Activated CD4-positive, alpha-beta T cell treated with anti-CD3 and anti-CD28 coated beads, Interleukin-10, Interleukin-2, amounts not matched to agents 100 ng/mL and 50 ng/mL, durations not matched to agents 16 hours and 8 hours (primary cell): Measurements from ENCODE around the gene CSNK1G2.

ENCODE experiments used
- DNase-seq: peaks from one replicate; pipeline ENCODE4 v3.0.0-alpha.2; 2020

CSNK1G2 gene

GRCh38 chr19:1941146-1942077 is at the start of gene CSNK1G2:
CSNK1G2 (plus strand) TSS chr19:1941172; CDS start chr19:1969773, 28,601 bp downstream.
- DNase-seq, result no peak

- DNase-seq, result no peak
Observed at GRCh38 chr19:1893791-1894190, 47.2 kb upstream of the CSNK1G2 start.

DNA sequence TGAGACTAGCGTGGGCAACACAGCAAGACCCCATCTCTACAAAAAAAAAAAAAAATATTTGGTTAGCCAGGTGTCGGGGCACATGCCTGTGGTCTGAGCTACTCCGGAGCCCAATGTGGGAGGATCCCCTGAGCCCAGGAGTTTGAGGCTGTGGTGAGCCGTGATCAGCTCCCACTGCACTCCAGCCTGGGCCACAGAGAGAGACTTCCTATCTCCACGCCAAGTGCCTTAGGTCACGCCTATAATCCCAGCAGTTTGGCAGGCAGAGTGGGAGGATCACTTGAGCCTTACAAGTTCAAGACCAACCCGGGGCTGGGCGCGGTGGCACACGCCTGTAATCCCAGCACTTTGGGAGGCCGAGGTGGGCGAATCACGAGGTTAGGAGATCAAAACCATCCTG is 44.5 kb upstream of the CSNK1G2 start:
- DNase-seq, result no peak

GRCh38 chr19:1901940-1902404 is 39.0 kb upstream of the CSNK1G2 start:
- DNase-seq, result no peak

DNA sequence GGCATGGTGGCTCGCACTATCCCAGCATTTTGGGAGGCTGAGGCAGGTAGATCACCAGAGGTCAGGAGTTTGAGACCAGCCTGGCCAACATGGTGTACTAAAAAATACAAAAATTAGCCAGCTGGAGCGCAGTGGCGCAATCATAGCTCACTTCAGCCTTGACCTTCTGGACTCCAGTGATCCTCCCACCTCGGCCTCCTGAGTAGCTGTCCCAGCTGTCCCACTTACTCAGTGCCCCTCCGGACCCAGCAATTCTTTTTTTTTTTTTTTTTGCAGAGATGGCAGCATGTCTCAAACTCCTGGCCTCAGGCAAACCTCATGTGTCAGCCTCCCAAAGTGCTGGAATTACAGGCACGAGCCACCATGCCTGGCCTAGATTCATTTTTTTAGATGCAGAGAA is 38.0 kb upstream of the CSNK1G2 start:
- DNase-seq, result no peak

- no peak for DNase-seq
Observed at GRCh38 chr19:1904860-1905109, 36.2 kb upstream of the CSNK1G2 start.

DNA sequence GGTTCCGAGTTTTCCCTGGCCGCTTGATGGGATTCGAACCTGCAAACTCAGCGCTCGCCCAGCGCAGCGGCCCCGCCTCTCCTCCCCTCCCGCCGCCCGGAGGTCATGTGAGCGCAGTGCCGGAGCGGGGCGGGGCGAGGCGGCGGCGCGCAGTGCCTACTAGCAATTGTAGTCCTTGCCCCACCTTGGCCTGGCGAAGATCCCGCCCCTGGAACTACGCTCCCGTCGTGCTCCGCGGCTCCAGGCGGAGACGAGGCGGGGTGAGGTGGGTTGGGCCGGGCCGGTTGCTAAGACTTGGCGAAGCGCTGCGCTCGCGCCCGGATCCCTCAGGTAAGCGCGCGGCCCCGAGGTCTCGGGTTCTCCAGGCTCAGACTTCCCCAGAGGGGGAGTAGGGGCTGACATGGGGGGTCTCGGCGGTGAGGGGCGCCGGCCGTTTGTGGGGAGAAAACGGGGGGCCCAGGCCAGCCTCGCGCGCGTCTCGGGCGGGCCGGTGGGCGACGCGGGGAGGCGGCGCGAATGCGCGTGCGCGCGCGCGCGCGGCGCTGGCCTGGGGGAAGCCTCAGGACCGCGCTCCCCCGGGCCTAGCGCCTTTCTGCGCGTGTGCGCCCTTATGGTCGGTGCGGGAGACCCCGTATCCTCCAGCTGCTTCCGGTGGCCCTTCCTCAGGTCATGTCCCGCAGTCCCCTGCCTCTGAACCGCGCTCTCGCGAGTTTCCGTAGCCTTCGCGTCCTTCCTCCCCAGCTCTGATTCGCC is 35.7 kb upstream of the CSNK1G2 start, which contains the start of the genes ADAT3 and SCAMP4:
TSS of gene ADAT3 (plus strand) at position 290 of the 753 bp plus-strand sequence. CDS start 6,649 bp downstream, outside the sequence.
TSS of gene SCAMP4 (plus strand) at position 290 of the 753 bp plus-strand sequence. CDS start 9,621 bp downstream, outside the sequence.
- peak; percentile 100 for DNase-seq

GRCh38 chr19:1905863-1906375 is 35.1 kb upstream of the CSNK1G2 start:
- DNase-seq, result no peak

GRCh38 chr19:1906985-1907562 is 33.9 kb upstream of the CSNK1G2 start:
- no peak for DNase-seq

- no peak for DNase-seq
Observed at GRCh38 chr19:1907563-1908363, 33.2 kb upstream of the CSNK1G2 start.

DNA sequence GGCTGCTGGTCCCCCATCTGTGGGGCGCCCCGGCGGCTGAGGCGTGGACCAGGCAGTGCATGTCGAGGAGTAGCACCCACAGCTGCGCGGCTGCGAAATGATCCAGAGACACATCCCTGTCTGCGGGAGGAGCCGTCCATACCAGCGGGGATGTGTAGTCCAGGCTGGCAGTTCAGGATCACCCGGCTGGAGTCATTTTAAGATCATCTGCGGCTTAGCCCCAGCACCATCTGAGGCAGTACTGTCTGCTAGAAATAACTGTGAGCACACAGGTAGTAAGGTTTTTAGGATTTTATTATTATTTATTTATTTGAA is 32.7 kb upstream of the CSNK1G2 start:
- no peak for DNase-seq

DNA sequence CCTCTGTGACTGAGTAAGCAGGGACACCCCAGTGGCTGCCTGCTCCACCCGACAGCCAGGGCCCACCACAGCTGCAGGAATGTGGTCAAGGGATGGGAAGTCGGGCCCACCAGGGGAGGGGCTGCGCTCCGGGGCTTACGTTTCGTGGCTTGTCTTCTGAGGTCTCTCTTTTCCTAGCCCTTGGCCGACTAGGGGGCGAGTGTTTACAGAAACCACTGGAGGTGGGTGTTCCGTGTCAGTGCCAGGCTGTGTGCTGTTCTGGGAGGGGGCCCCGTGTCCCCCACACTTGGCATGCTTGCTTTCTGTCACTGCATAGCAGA is 31.3 kb upstream of the CSNK1G2 start:
- no peak for DNase-seq

GRCh38 chr19:1910177-1910576 is 30.8 kb upstream of the CSNK1G2 start:
- DNase-seq, result no peak

GRCh38 chr19:1911098-1911497 is 29.9 kb upstream of the CSNK1G2 start:
- no peak for DNase-seq

- DNase-seq, result no peak
Observed at GRCh38 chr19:1911995-1912394, 29.0 kb upstream of the CSNK1G2 start.

- no peak for DNase-seq
Observed at GRCh38 chr19:1912760-1913505, 28.0 kb upstream of the CSNK1G2 start.

DNA sequence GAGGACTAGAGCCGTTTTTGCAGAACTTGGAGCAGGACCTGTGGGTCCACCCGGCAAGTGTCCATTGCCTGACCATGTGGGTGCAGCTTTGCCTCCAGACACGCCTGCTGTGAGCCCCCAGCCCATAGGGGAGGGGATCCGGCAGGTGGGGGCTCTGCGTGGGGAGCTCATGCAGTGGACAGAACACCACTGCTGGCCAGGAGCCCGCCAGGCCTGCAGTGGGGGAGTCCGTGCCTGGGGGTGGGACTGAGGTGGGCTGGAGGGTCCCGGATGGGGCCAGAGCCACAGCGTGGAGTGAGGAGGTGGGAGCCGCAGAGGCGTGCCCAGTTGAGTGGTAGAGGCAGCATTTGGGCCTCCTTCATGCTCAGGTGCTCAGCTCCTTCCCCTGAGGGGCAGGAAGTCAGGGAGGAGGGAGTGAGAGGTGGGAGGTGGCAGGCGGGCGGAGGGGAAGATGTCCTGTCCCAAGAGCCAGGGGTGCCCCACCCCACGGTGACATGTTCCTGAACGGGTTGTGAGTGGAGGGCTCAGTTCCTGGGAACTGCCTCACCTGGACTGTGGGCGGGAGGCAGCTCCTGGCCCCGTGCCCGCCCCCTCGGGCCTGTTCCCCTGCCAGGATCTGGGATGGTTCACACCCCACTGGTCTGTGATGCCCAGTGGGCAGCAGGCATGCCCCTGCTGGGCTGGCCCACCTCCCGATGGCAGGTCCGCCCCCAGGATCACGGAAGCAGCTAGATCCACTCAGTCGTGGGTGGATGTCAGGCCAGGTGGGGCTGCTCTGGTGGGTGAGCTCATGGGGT is 27.0 kb upstream of the CSNK1G2 start:
- DNase-seq, result no peak

GRCh38 chr19:1914826-1915341 is 26.1 kb upstream of the CSNK1G2 start:
- no peak for DNase-seq

DNA sequence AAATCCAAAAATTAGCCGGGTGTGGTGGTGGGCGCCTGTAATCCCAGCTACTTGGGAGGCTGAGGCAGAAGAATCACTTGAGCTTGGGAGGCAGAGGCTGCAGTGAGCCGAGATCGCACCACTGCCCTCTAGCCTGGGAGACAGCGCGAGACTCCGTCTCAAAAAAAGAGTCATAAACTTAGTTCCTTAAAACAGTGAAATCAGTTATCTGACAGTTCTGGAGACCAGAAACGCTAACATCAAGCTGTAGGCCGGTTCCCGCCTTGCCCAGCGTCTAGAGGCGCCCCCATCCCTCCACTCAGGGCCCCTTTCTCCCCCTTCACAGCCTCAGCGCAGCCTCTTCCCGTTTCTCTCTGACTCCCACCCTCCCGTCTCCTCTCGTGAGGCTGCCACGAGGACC is 23.8 kb upstream of the CSNK1G2 start:
- DNase-seq, result no peak

DNA sequence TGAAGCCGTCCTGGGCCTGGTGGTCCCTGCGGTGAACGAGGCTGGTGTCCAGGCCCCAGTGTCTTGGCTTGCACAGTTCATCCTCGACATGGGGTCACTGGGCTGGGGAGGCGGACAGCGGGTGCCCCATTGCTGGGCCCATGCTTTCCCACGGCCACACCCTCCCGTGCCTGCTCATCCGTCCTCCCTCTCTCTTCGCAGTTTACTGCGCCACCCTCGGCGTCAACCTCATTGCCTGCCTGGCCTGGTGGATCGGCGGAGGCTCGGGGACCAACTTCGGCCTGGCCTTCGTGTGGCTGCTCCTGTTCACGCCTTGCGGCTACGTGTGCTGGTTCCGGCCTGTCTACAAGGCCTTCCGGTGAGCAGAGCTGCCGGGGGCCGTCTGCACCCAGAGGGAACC is 23.0 kb upstream of the CSNK1G2 start:
- no peak for DNase-seq

- no peak for DNase-seq
Observed at GRCh38 chr19:1918975-1919374, 22.0 kb upstream of the CSNK1G2 start.
